WTC11 (cell line): ENCODE data around the gene FAHD2A. TPM values are rescaled to one million over a fixed set of nuclear protein-coding genes. Genes with fewer than 3 reads are reported as not detected.
A peak's percentile ranks its signal among the peaks of the same experiment; 100 is the strongest.

ENCODE experiments used
- ATAC-seq: fragments of 200-7000 bp; cut with Tn5 transposase; 2 replicates; pipeline ENCODE4 v1.10.0; 2021; ENCODE audit warnings: mild to moderate bottlenecking, moderate library complexity
- CTCF ChIA-PET: fragments of 300-600 bp; sonication (Branson Sonifier 250); formaldehyde crosslinking; loops from one replicate; lab custom pipeline; 2021; ENCODE audit warnings: antibody characterized with exemption; lab: Charles Lee
- POLR2A ChIA-PET: fragments of 350-600 bp; sonication (Branson Sonifier 250); formaldehyde crosslinking; loops from one replicate; lab custom pipeline; 2021; ENCODE audit warnings: antibody characterized with exemption; lab: Charles Lee
- DNase-seq: peaks from one replicate; pipeline ENCODE4 v3.0.0; 2021; ENCODE audit warnings: low spot score
- H3K27ac Mint-ChIP-seq: 2 replicates; pipeline ENCODE4 v1.8.0; 2021; ENCODE audit warnings: mixed read lengths
- H3K27me3 Mint-ChIP-seq: 2 replicates; pipeline ENCODE4 v1.8.0; 2021; ENCODE audit warnings: low read depth, mild to moderate bottlenecking, moderate library complexity, mixed read lengths
- H3K36me3 Mint-ChIP-seq: 2 replicates; pipeline ENCODE4 v1.8.0; 2021; ENCODE audit warnings: mixed read lengths
- H3K4me1 Mint-ChIP-seq: 2 replicates; pipeline ENCODE4 v1.8.0; 2022; ENCODE audit warnings: mixed read lengths
- H3K4me3 Mint-ChIP-seq: 2 replicates; pipeline ENCODE4 v1.8.0; 2021; ENCODE audit warnings: mild to moderate bottlenecking, moderate library complexity, mixed read lengths
- H3K9me3 Mint-ChIP-seq: 2 replicates; pipeline ENCODE4 v1.8.0; 2021; ENCODE audit warnings: mixed read lengths
- CREB1 ChIP-seq: sonication (generic); formaldehyde crosslinking; IDR thresholded peaks from 2 replicates; pipeline ENCODE4 v1.8.0; 2023; ENCODE audit warnings: mild to moderate bottlenecking, missing genetic modification reagents
- CTCF ChIP-seq: fragments of 200-600 bp; IDR thresholded peaks from 2 replicates; pipeline ENCODE4 v1.8.0; 2022; ENCODE audit warnings: antibody characterized with exemption
- E2F1 ChIP-seq: sonication (generic); formaldehyde crosslinking; IDR thresholded peaks from 2 replicates; pipeline ENCODE4 v1.8.0; 2022; ENCODE audit warnings: mild to moderate bottlenecking, missing genetic modification reagents
- ESRRA ChIP-seq: sonication (generic); formaldehyde crosslinking; IDR thresholded peaks from 2 replicates; pipeline ENCODE4 v1.8.1; 2022; ENCODE audit warnings: mild to moderate bottlenecking, missing genetic modification reagents, borderline replicate concordance
- IRF1 ChIP-seq: sonication (generic); formaldehyde crosslinking; IDR thresholded peaks from 2 replicates; pipeline ENCODE4 v1.8.0; 2023; ENCODE audit warnings: missing genetic modification reagents
- JAZF1 ChIP-seq: fragments of 250-450 bp; sonication (Bioruptor Pico); IDR thresholded peaks from 2 replicates; pipeline ENCODE4 v1.9.0; 2021; ENCODE audit warnings: moderate library complexity, mild to moderate bottlenecking, inconsistent platforms
- MXD4 ChIP-seq: fragments of 250-450 bp; sonication (Bioruptor Pico); IDR thresholded peaks from 2 replicates; pipeline ENCODE4 v1.8.0; 2021; ENCODE audit warnings: mild to moderate bottlenecking, moderate library complexity, borderline replicate concordance
- MYBL2 ChIP-seq: sonication (generic); formaldehyde crosslinking; IDR thresholded peaks from 2 replicates; pipeline ENCODE4 v1.8.1; 2023; ENCODE audit warnings: mild to moderate bottlenecking, moderate library complexity, missing genetic modification reagents
- NFE2L1 ChIP-seq: sonication (generic); formaldehyde crosslinking; IDR thresholded peaks from 2 replicates; pipeline ENCODE4 v1.8.1; 2023; ENCODE audit warnings: missing genetic modification reagents
- NFYB ChIP-seq: sonication (generic); formaldehyde crosslinking; conservative IDR thresholded peaks from 2 replicates; pipeline ENCODE4 v1.8.0; 2022; ENCODE audit warnings: low read depth, missing genetic modification reagents
- PRDM15 ChIP-seq: sonication (generic); formaldehyde crosslinking; IDR thresholded peaks from 2 replicates; pipeline ENCODE4 v1.8.0; 2022; ENCODE audit warnings: missing genetic modification reagents
- RELA ChIP-seq: sonication (generic); formaldehyde crosslinking; IDR thresholded peaks from 2 replicates; pipeline ENCODE4 v1.8.1; 2022; ENCODE audit warnings: missing genetic modification reagents, mild to moderate bottlenecking, borderline replicate concordance
- RORB ChIP-seq: fragments of 250-450 bp; sonication (Bioruptor Pico); IDR thresholded peaks from 2 replicates; pipeline ENCODE4 v1.9.0; 2021; ENCODE audit warnings: mild to moderate bottlenecking
- TEAD1 ChIP-seq: sonication (generic); formaldehyde crosslinking; IDR thresholded peaks from 2 replicates; pipeline ENCODE4 v1.8.0; 2022; ENCODE audit warnings: mild to moderate bottlenecking, missing genetic modification reagents
- TEAD4 ChIP-seq: sonication (generic); formaldehyde crosslinking; IDR thresholded peaks from 2 replicates; pipeline ENCODE4 v1.8.0; 2022; ENCODE audit warnings: mild to moderate bottlenecking, missing genetic modification reagents
- USF2 ChIP-seq: sonication (generic); formaldehyde crosslinking; IDR thresholded peaks from 2 replicates; pipeline ENCODE4 v1.8.1; 2023; ENCODE audit warnings: mild to moderate bottlenecking, missing genetic modification reagents, moderate library complexity
- ZNF219 ChIP-seq: sonication (generic); formaldehyde crosslinking; IDR thresholded peaks from 2 replicates; pipeline ENCODE4 v1.8.0; 2023; ENCODE audit warnings: missing genetic modification reagents, mild to moderate bottlenecking, borderline replicate concordance
- ZSCAN18 ChIP-seq: fragments of 250-450 bp; sonication (Bioruptor Pico); IDR thresholded peaks from 2 replicates; pipeline ENCODE4 v2.1.2; 2022; ENCODE audit warnings: mild to moderate bottlenecking, moderate library complexity
- total RNA-seq: library from RNA; stranded (reverse); gene quantifications from 3 replicates; pipeline ENCODE4 v1.2.3, GENCODE V29; 2021

The FAHD2A gene
- total RNA-seq, 1 experiment from 2014 or later = 47.9 TPM

- peak; percentile 48 for DNase-seq
- Mint-ChIP-seq H3K36me3 (no peaks in the 10 kb centered on the region), H3K4me1 (no peaks in the 10 kb centered on the region), H3K4me3 (no peak overlapping the region), H3K9me3 (no peaks in the 10 kb centered on the region), H3K27me3 (peaks cover 16% of the 10 kb centered on the region), H3K27ac (no peak overlapping the region)
- ChIA-PET CTCF (interaction anchor here (0.9 to 2.3 kb wide), 6 partner anchors 18 to 153 kb away, joined by 3 to 12 read pairs (median 4); no protein-coding TSS in a partner anchor), POLR2A (no interaction called here)
- ATAC-seq = peak; percentile 66
- no peak for TF ChIP-seq NFE2L1 (CRISPR knock-in tag)
- TF ChIP-seq E2F1 (CRISPR knock-in tag) = no peak
- no peak for TF ChIP-seq CREB1 (CRISPR knock-in tag)
- TF ChIP-seq ZSCAN18 (CRISPR knock-in tag) = no peak
- no peak for TF ChIP-seq TEAD1 (CRISPR knock-in tag)
- TF ChIP-seq ZNF219 (CRISPR knock-in tag) = no peak
- no peak for TF ChIP-seq MYBL2 (CRISPR knock-in tag)
- no peak for TF ChIP-seq TEAD4
- TF ChIP-seq USF2 (CRISPR knock-in tag) = no peak
- no peak for TF ChIP-seq ESRRA (CRISPR knock-in tag)
- no peak for TF ChIP-seq IRF1
- no peak for TF ChIP-seq JAZF1 (CRISPR knock-in tag)
- TF ChIP-seq RORB = no peak
- no peak for TF ChIP-seq CTCF
- no peak for TF ChIP-seq RELA (CRISPR knock-in tag)
- no peak for TF ChIP-seq NFYB (CRISPR knock-in tag)
- TF ChIP-seq PRDM15 (CRISPR knock-in tag) = no peak
- no peak for TF ChIP-seq MXD4 (CRISPR knock-in tag)
Observed at GRCh38 chr2:95384854-95385569, 17.5 kb upstream of the FAHD2A start.
